SK-N-MC (cell line): Measurements from ENCODE around the gene RBM6.
"Not testable (repeated sequence)": the region's sequence is repeated elsewhere in the genome, so short reads cannot be mapped to it uniquely, and the experiment has no call there.

Experiments
- DNase-seq: peaks from one replicate; pipeline ENCODE4 v3.0.0-alpha.2; 2011; ENCODE audit warnings: low read depth, low spot score
- H3K27ac ChIP-seq: fragments of 200-600 bp; sonication (generic); 2 replicates; pipeline ENCODE4 v1.5.1; 2016; ENCODE audit warnings: mixed run types
- H3K36me3 ChIP-seq: fragments of 200-600 bp; sonication (generic); 2 replicates; pipeline ENCODE4 v1.6.1; 2017; ENCODE audit warnings: antibody characterized with exemption, low read length, mixed read lengths; ENCODE audit not compliant: insufficient read depth
- H3K4me3 ChIP-seq: fragments of 200-600 bp; sonication (generic); 2 replicates; pipeline ENCODE4 v1.5.1; 2016
- H3K9ac ChIP-seq: fragments of 200-600 bp; sonication (generic); 2 replicates; pipeline ENCODE4 v1.8.0; 2017; ENCODE audit warnings: mixed run types, mixed read lengths; ENCODE audit not compliant: insufficient read length
- H3K9me3 ChIP-seq: fragments of 200-600 bp; sonication (generic); 2 replicates; pipeline ENCODE4 v1.6.1; 2017; ENCODE audit warnings: low read depth, mild to moderate bottlenecking, antibody characterized with exemption, low read length, moderate library complexity, mixed read lengths
- EZH2 ChIP-seq: fragments of 200-600 bp; sonication (generic); IDR thresholded peaks from one replicate; pipeline ENCODE4 v1.6.1; 2017; ENCODE audit warnings: antibody characterized with exemption
- FOXP2 ChIP-seq: optimal IDR thresholded peaks from 2 replicates; pipeline ENCODE3; 2011; ENCODE audit warnings: mild to moderate bottlenecking, moderate library complexity; ENCODE audit not compliant: insufficient read depth; ENCODE audit errors: extremely low read length, control extremely low read depth
- POLR2AphosphoS5 ChIP-seq: IDR thresholded peaks from 2 replicates; pipeline ENCODE4 v1.6.1; 2012; ENCODE audit warnings: mild to moderate bottlenecking, low read depth, low read length, borderline replicate concordance

RBM6 gene

DNA sequence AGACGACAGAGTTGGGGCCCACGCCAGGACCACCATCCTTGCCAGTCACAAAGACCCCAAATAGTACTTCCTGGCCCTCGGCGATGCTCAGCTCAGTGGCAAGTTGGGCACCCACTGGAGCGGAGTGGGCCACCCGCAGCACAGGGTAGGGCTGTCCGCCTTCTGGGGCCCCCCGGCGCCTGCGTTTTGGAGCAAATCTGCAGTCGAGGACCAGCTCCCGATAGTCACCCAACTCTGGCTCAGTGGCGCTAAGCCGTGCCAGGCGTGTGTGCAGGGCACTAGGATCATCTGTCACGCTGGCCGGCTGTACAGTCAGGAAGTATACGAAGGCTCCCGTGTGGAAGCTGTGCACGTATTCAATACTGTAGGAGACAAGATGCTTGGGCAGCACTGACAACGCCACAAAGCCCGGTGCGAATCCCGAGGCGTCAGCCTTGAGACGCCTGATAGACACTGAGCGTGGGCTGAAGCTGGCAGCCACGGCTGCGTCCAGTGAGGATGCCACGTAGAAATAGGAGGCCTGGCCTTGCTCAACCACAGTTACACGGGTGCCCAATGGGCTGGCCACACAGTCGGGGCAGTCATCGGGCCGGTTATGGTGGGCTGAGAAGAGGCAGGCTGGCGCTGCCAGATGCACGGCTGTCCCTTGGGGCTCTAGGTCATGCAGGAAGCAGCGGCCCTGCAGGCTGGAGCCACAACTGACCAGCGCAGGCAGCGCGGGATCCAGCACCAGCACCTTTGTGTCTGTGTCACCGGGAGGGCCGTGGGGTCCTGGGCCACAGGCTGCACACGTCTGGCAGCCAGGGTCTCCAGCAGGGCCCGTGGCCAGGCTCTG lies 37.2 kb upstream of the RBM6 start:
- Histone ChIP-seq H3K9me3 (no peaks in the 10 kb centered on the region), H3K9ac (no peak overlapping the region), H3K36me3 (no peaks in the 10 kb centered on the region), H3K4me3 (no peak overlapping the region), H3K27ac (no peak overlapping the region)
- DNase-seq, result no peak
- no peak for TF ChIP-seq POLR2AphosphoS5
- TF ChIP-seq EZH2, result no peak
- no peak for TF ChIP-seq FOXP2

DNA sequence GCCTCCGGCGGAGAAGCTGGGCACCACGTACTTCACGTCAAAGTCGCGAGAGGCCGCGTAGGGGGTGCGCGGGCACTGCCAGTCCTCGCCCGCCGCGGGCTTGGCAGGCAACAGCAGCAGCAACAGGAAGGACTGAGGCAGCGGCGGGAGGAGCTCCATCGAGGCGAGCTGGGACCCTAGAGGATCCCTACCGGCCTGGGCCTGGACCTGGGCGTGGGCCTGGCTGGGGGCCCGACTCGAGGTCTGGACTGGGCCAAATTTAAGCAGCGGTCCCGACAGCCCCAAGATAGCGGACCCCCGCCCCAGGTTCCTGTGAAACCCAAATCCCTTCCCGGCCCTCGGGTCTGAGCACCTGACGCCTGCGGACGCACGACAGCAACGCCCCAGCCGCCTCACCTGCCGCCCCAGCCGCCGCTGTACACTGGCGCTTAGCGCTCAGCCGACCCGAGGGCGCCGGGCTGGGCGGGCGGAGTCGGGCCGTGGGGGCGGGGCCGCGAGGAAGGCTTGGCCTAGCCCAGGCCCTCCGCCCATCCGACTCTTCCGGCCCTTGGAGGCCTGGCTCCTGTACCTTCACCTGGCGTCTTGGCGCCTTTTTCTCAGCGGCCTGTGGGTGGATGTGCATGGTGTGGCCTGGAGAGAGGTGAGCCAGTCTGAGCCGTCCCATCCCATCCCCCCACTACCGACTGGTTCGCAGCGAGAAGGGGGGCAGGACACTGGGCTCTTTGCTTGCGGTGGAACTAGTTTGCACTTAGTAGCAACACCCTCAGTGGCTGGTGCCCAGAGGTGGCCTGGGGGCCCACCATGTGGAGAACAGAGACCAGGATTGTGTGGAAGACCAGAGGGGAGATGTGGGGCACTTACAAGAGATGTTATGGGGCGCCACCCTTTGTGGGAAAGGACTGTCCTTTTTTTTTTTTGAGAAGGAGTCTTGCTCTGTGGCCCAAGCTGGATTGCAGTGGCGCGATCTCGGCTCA lies 36.2 kb upstream of the RBM6 start, which contains the start of gene MST1R:
Gene MST1R (minus strand): TSS at position 423 of the 974 bp plus-strand sequence. CDS start 264 bp downstream, at position 159.
- no peaks in the 10 kb centered on the region for H3K36me3 ChIP-seq
- H3K4me3 ChIP-seq, result no peak within 1 kb of the TSS
- no peaks in the 10 kb centered on the region for H3K9me3 ChIP-seq
- TF ChIP-seq POLR2AphosphoS5 (no peak), FOXP2 (no peak), EZH2 (no peak)
- H3K27ac ChIP-seq, result no peak within 1 kb of the TSS
- no peak for DNase-seq
- no peak within 1 kb of the TSS for H3K9ac ChIP-seq

DNA sequence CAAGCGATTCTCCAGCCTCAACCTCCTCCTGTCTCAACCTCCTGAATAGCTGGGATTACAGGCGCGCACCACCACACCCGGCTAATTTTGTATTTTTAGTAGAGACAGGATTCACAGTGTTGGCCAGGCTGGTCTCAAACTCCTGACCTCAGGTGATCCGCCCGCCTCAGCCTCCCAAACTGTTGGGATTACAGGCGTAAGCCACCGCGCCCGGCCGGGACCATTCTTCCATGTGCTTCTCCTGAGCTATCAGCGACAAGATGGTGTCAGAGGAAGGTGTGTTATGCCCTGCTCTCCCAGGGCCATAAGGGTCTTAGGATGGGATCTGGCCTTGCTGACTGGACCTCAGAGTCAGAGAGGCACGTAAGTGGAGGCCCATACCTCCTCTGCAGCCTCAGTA lies 35.5 kb upstream of the RBM6 start:
- not testable (repeated sequence) for H3K9me3 ChIP-seq, H3K4me3 ChIP-seq, H3K36me3 ChIP-seq, H3K9ac ChIP-seq, H3K27ac ChIP-seq, DNase-seq

DNA sequence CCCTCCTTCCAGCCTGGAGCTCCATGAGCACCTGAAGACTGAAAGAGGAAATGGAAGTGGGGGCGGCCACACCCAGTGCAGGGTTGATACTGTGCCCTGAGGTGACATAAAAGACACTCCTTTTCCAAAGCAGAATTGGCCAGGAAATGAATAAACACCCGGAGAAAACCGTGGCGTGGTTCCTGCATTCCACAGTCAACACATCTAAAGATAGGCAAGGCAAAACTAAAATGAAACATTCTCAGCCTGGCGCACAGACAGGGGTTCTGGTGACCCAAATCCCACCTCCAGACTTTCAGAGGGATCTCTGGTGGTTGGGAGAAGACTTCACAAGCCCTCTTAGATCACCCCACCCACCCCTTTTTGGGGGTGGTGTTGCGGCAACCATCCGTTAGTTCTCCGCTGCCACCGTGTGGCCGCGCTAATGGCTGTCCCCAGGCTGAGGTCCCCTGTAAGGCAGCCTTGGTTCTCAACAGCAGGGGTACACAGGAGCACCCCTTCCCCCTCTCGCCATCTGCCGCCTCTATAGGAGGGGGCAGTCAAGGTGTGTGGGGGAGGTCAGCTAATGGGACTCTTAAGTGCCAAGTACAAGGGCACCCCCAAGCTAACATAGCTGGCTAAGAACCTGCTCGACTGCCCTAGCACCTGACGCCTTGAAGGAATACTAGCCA lies 33.7 kb upstream of the RBM6 start:
- no peak for DNase-seq
- no peak overlapping the region for H3K9ac ChIP-seq
- H3K27ac ChIP-seq, result no peak overlapping the region

DNA sequence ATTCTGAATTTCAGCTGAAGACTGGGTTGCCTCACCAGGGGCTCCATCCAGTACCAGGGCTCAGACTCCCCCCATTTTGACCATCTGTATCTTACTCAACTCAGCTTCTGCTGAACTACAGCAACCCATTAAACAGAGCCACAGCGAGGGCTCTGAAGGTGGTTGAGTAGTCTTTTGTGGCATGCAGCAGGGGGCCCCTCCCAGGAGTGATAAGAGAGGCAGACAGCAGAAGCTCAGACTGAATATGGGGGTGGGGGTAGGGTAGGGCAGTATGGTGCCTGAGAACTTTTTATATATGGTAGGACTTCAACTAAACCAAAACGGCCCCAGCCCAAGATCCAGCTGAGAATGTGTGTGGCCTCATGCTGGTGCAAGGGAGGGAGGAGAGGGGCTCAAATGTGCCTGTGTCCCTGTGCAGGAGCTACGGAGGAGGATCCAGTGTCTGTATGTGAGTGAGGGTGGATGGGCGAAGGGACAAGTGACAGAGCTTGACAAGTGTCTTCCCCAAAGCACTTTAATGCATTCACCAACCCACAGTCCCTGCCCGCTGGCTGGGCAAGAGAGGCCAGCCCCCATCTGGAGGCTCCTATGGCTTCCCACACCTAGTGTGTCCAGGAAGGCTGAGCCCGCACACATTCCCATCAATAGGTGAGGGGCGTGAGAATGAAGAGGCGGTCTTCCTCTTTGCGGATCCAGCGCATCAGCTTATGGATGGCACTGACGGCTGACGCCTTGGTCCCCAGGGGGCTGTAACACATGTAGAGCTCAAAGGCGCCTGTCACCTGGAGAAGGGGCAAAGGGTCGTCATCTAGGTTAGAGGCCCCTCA lies 31.4 kb upstream of the RBM6 start:
- no peak overlapping the region for H3K4me3 ChIP-seq
- no peak overlapping the region for H3K9ac ChIP-seq
- DNase-seq, result no peak
- no peak for TF ChIP-seq FOXP2
- no peak for TF ChIP-seq POLR2AphosphoS5
- TF ChIP-seq EZH2, result no peak
- H3K9me3 ChIP-seq, result no peaks in the 10 kb centered on the region
- no peaks in the 10 kb centered on the region for H3K36me3 ChIP-seq
- H3K27ac ChIP-seq, result no peak overlapping the region

More for the DNA sequence above, 33.7 kb upstream of the RBM6 start:
- TF ChIP-seq FOXP2 (no peak), EZH2 (no peak), POLR2AphosphoS5 (no peak)
- H3K4me3 ChIP-seq, result peak overlapping the region; percentile 40
- H3K36me3 ChIP-seq, result no peaks in the 10 kb centered on the region
- no peaks in the 10 kb centered on the region for H3K9me3 ChIP-seq

DNA sequence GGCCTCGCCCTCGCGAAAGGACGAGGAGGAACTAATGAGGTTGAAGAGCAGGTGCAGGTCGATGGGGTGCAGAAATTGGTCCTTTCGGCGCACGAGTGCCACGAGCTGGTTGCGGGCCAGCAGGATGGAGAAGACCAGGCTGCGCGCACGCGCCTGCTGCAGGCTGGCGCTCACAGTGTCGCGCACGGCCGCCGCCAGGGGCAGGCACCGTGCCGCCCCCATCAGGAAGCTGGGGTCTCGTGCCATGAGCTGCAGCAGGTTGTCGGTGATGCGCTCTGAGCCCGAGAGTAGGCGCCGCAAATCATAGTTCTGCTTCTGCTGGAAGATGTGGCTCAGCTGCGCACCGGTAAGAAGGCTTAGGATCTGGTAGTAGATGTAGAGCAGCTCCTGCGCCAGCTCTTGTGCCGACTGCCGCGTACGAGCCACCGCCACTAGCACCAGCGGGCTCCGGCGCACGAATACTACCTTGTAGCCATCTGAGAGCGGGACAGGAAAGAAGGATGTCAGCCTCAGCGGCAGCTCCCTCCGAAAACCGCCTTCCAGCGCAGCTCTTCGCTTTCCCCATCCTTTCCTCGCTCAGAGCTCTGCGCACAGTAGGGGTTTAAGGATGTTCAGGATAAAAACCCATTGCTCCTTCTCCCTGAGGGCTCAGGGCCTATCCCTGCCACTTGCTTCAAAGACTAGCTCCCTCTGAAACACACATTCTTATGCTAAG lies 29.4 kb upstream of the RBM6 start:
- no peak for DNase-seq
- Histone ChIP-seq H3K27ac (no peak overlapping the region), H3K9ac (no peak overlapping the region), H3K36me3 (no peaks in the 10 kb centered on the region), H3K9me3 (no peaks in the 10 kb centered on the region), H3K4me3 (no peak overlapping the region)
- no peak for TF ChIP-seq POLR2AphosphoS5
- no peak for TF ChIP-seq EZH2

DNA sequence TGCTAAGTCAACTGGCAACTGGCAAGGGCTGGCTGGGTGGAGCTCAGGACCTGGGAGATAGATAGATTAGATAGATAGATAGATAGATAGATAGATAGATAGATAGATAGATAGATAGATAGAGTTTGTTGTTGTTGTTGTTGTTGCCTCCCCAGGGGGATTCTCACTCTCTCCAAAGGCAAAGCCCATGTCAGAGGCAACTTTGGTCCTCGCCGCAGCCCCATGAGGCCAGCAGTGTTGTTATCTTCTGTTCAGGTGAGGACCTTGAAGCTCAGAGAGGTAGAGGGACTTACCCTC lies 28.9 kb upstream of the RBM6 start:
- Histone ChIP-seq H3K9ac (no peak overlapping the region), H3K4me3 (no peak overlapping the region), H3K9me3 (no peaks in the 10 kb centered on the region), H3K27ac (no peak overlapping the region), H3K36me3 (no peaks in the 10 kb centered on the region)
- DNase-seq, result no peak
- no peak for TF ChIP-seq EZH2
- TF ChIP-seq POLR2AphosphoS5, result no peak
